Measurements from ENCODE around the gene FJX1. TPM values are rescaled to one million over a fixed set of nuclear protein-coding genes. Genes with fewer than 3 reads are reported as not detected.

Gene FJX1
- total RNA-seq, 6 experiments from 2014 or later = 0.79 to 4.2 (median 1.3) TPM

DNA sequence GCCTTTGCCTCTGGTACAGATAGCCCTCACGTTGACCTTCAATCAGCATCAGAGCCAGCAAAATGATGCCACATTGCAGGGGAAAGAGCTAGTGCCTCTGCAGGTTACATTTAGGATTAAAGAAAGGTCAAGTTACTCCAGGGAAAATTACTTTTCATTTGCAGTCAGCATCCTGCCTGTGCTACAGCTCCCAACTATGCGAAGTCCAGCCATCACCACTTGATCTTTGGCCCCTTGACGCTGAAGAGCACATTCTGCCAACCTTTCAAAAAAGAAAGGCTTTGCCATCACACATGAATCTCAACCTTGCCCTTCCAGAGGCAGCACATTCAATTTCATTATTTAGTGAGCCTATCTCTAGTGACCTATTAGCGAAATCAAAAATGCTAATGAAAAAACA is 11.3 kb downstream of the FJX1 start:
- Histone ChIP-seq H3K36me3 (no peaks in the 10 kb centered on the region), H3K4me1 (no peaks in the 10 kb centered on the region), H3K27ac (no peak overlapping the region), H3K27me3 (no peaks in the 10 kb centered on the region), H3K4me3 (no peak overlapping the region), H3K9me3 (no peaks in the 10 kb centered on the region)
- no peak for TF ChIP-seq POLR2A (IDR thresholded peaks at IDR 0.05)
- TF ChIP-seq, protein P1, sequence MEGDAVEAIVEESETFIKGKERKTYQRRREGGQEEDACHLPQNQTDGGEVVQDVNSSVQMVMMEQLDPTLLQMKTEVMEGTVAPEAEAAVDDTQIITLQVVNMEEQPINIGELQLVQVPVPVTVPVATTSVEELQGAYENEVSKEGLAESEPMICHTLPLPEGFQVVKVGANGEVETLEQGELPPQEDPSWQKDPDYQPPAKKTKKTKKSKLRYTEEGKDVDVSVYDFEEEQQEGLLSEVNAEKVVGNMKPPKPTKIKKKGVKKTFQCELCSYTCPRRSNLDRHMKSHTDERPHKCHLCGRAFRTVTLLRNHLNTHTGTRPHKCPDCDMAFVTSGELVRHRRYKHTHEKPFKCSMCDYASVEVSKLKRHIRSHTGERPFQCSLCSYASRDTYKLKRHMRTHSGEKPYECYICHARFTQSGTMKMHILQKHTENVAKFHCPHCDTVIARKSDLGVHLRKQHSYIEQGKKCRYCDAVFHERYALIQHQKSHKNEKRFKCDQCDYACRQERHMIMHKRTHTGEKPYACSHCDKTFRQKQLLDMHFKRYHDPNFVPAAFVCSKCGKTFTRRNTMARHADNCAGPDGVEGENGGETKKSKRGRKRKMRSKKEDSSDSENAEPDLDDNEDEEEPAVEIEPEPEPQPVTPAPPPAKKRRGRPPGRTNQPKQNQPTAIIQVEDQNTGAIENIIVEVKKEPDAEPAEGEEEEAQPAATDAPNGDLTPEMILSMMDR (IDR thresholded peaks at IDR 0.05) = no peak
- ATAC-seq = peak; percentile 43 to 63 (median 53)
- intact Hi-C loops (cut with DNase I) = no loop called here
- 45% methylated on average over 4 of the region's 4 CpGs for WGBS (ENCODE audit: insufficient coverage, low coverage, low lambda C conversion rate, missing lambda C conversion rate)
- DNase-seq = peak in 1 of 3 donors; percentile 48

DNA sequence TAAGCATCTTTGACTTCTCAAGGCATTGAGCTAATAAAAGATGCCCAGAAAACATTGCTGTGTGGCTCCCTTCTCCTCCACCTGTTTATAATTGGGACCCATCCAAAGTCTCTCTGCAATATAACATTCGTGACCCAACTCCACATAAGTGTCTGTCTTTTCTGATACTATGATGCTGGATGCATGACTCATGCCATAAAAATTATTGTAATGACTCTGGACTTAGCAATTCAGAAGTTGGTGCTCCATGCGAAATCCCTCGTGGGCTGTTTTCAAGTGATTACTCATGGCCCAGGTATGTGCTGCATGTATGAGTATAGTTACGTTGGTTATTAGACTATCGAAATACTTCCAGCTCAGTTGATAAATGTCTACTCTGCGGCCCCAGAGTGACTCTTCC is 11.7 kb downstream of the FJX1 start:
- no peaks in the 10 kb centered on the region for H3K9me3 ChIP-seq
- no peak for DNase-seq
- no peak overlapping the region for H3K4me3 ChIP-seq
- peak in 1 of 4 donors; percentile 56 for ATAC-seq
- H3K27me3 ChIP-seq = no peaks in the 10 kb centered on the region
- no peak overlapping the region for H3K27ac ChIP-seq
- 75% methylated on average over 6 of the region's 6 CpGs for WGBS (ENCODE audit: insufficient coverage, low coverage, low lambda C conversion rate, missing lambda C conversion rate)
- no peak for TF ChIP-seq POLR2A (IDR thresholded peaks at IDR 0.05)
- TF ChIP-seq, protein P1 (IDR thresholded peaks at IDR 0.05) = no peak
- H3K4me1 ChIP-seq = no peaks in the 10 kb centered on the region
- intact Hi-C loops (cut with DNase I) = no loop called here
- no peaks in the 10 kb centered on the region for H3K36me3 ChIP-seq

DNA sequence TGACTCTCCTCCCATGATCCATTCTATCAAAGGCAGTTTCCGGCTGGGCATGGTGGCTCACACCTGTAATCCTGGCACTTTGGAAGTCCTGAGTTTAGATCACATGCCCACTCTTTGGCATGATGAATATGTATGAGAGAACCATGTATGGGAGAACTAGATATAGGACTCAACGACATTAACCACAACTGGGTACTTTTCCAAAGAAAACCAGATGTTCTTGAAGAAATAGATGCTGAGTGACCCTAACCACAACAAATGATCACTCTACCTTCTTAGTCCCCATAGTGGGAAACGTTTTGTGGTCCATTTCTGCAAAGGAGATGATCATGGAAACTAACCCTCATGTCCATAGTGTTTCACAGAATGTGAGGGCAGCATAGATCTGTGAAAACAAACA is 13.6 kb downstream of the FJX1 start:
- no peak for DNase-seq
- no peak for ATAC-seq
- no peaks in the 10 kb centered on the region for H3K36me3 ChIP-seq
- no peak overlapping the region for H3K4me3 ChIP-seq
- 38% methylated on average over 3 of the region's 3 CpGs for WGBS (ENCODE audit: insufficient coverage, low coverage, low lambda C conversion rate, missing lambda C conversion rate)
- H3K27ac ChIP-seq = no peak overlapping the region
- TF ChIP-seq POLR2A (IDR thresholded peaks at IDR 0.05) = no peak
- TF ChIP-seq, protein P1 (IDR thresholded peaks at IDR 0.05) = no peak
- no peaks in the 10 kb centered on the region for H3K4me1 ChIP-seq
- no peaks in the 10 kb centered on the region for H3K9me3 ChIP-seq
- no peaks in the 10 kb centered on the region for H3K27me3 ChIP-seq
- intact Hi-C loops (cut with DNase I) = no loop called here

DNA sequence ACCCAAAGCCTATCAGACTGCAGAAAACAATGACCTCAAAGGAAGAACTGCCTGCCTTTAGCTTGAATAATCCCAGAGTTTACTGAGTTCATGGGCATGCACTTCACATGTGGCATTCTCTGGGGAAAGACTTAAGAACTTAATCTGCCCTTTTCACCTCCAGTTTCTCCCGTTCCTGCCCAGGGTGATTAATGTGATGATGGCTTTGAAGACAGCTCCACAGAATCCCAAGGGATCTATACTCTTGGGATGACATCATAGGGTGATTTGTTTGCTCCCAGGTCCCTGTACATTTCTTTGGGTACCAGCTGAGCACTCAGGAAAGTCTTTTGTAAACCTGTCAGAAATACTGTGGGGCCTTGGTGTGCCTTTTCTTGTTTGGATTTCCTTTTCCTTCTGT is 14.0 kb downstream of the FJX1 start:
- intact Hi-C loops (cut with DNase I) = no loop called here

More for the DNA sequence above, 14.0 kb downstream of the FJX1 start:
- WGBS (ENCODE audit: insufficient coverage, low coverage, low lambda C conversion rate, missing lambda C conversion rate) = 43% methylated on average over 1 of the region's 1 CpG
- DNase-seq = no peak
- Histone ChIP-seq H3K4me3 (no peak overlapping the region), H3K27me3 (no peaks in the 10 kb centered on the region), H3K9me3 (no peaks in the 10 kb centered on the region), H3K36me3 (no peaks in the 10 kb centered on the region), H3K27ac (no peak overlapping the region), H3K4me1 (no peaks in the 10 kb centered on the region)
- TF ChIP-seq, protein P1 (IDR thresholded peaks at IDR 0.05) = no peak
- TF ChIP-seq POLR2A (IDR thresholded peaks at IDR 0.05) = no peak
- ATAC-seq = no peak
